Keratinocyte (primary cell): ENCODE results near the gene GLRX2. TPM values are rescaled to one million over a fixed set of nuclear protein-coding genes. Genes with fewer than 3 reads are reported as not detected.

ENCODE experiments used
- DNase-seq: peaks from one replicate; pipeline ENCODE4 v3.0.0-alpha.2; 2011; ENCODE audit warnings: low read depth, missing footprints, low spot score
- FAIRE-seq: peaks from 2 replicates; lab custom pipeline; 2011; peaks lifted over from hg19 to GRCh38; lab: Jason Lieb, UNC
- H2AFZ ChIP-seq: 2 replicates; pipeline ENCODE4 v1.6.0; 2012; ENCODE audit warnings: low read length, control low read depth, inconsistent platforms; ENCODE audit not compliant: control insufficient read depth
- H3K27ac ChIP-seq: 2 replicates; pipeline ENCODE4 v1.5.1; 2011; ENCODE audit warnings: low read length; ENCODE audit not compliant: control insufficient read depth, insufficient read depth
- H3K27me3 ChIP-seq: 3 replicates; pipeline ENCODE4 v1.6.0; 2011; ENCODE audit warnings: low read length; ENCODE audit not compliant: control insufficient read depth, insufficient read depth; ENCODE audit errors: extremely low read depth
- H3K36me3 ChIP-seq, 2 experiments: 2 replicates in 1 of 2; 3 replicates in 1 of 2; pipeline ENCODE4 v1.5.1; 2011; ENCODE audit warnings: low read length in 2 of 2, mild to moderate bottlenecking in 1 of 2; ENCODE audit not compliant: control insufficient read depth in 2 of 2, insufficient read depth in 2 of 2; ENCODE audit errors: extremely low read depth in 1 of 2
- H3K4me1 ChIP-seq: 3 replicates; pipeline ENCODE4 v1.5.1; 2011; ENCODE audit warnings: low read length; ENCODE audit not compliant: control insufficient read depth, insufficient read depth; ENCODE audit errors: extremely low read depth
- H3K4me2 ChIP-seq: 3 replicates; pipeline ENCODE4 v1.6.0; 2011; ENCODE audit warnings: low read depth, low read length; ENCODE audit not compliant: control insufficient read depth, insufficient read depth; ENCODE audit errors: extremely low read depth
- H3K4me3 ChIP-seq, 3 experiments: fragments of 200-600 bp in 1 of 3; sonication (generic) in 1 of 3; 2 replicates in 2 of 3; 3 replicates in 1 of 3; pipeline ENCODE4 v1.5.1; 2011 to 2016; ENCODE audit warnings: low read length in 3 of 3, mild to moderate bottlenecking in 3 of 3, control low read depth in 2 of 3, inconsistent platforms in 1 of 3, low read depth in 1 of 3, mixed read lengths in 1 of 3, mixed run types in 1 of 3, moderate library complexity in 1 of 3; ENCODE audit not compliant: control insufficient read depth in 2 of 3, insufficient read depth in 2 of 3; ENCODE audit errors: extremely low read depth in 1 of 3
- H3K79me2 ChIP-seq: 2 replicates; pipeline ENCODE4 v1.6.0; 2012; ENCODE audit warnings: low read length; ENCODE audit not compliant: control insufficient read depth, insufficient read depth
- H3K9ac ChIP-seq: 3 replicates; pipeline ENCODE4 v1.6.0; 2011; ENCODE audit warnings: low read length; ENCODE audit not compliant: control insufficient read depth, insufficient read depth; ENCODE audit errors: extremely low read depth
- H3K9me1 ChIP-seq: 3 replicates; pipeline ENCODE4 v1.6.0; 2011; ENCODE audit warnings: low read length; ENCODE audit not compliant: control insufficient read depth, insufficient read depth; ENCODE audit errors: extremely low read depth
- H3K9me3 ChIP-seq: 2 replicates; pipeline ENCODE4 v1.5.1; 2012; ENCODE audit warnings: low read depth, low read length; ENCODE audit not compliant: control insufficient read depth
- H4K20me1 ChIP-seq: 3 replicates; pipeline ENCODE4 v1.6.0; 2011; ENCODE audit warnings: low read length; ENCODE audit not compliant: control insufficient read depth, insufficient read depth; ENCODE audit errors: extremely low read depth
- CTCF ChIP-seq, 3 experiments: IDR thresholded peaks in 1 of 3; conservative IDR thresholded peaks in 1 of 3; optimal IDR thresholded peaks in 1 of 3; 2 replicates in 2 of 3; 3 replicates in 1 of 3; pipeline versions ENCODE3 to v1.5.1; 2011; ENCODE audit warnings: low read length in 3 of 3, mild to moderate bottlenecking in 3 of 3, moderate library complexity in 2 of 3, control low read depth in 1 of 3, inconsistent platforms in 1 of 3; ENCODE audit not compliant: insufficient read depth in 2 of 3; ENCODE audit errors: extremely low read depth in 1 of 3
- EZH2 ChIP-seq: IDR thresholded peaks from one replicate; pipeline ENCODE4 v1.6.1; 2012; ENCODE audit warnings: inconsistent platforms, mild to moderate bottlenecking, low read length, moderate library complexity
- dilution Hi-C: fragments of 300-500 bp; cut with MboI; formaldehyde crosslinking; loops from one replicate; pipeline ENCODE4 v1.7.0; 2020; ENCODE audit warnings: low sequenced_read_pairs; ENCODE audit not compliant: extremely low pct_ligation_motif_present
- polyA plus RNA-seq, 5 experiments: library from polyadenylated mRNA; depleted of rRNA in 3 of 5; stranded (reverse) in 3 of 5; stranded (forward) in 1 of 5; unstranded in 1 of 5; fragments of >200 nt; gene quantifications; 1 replicate in 1 of 5; 2 replicates in 3 of 5; 3 replicates in 1 of 5; pipeline versions ENCODE4 v1.2.1 to v1.2.3, GENCODE V29; 2011 to 2012; ENCODE audit warnings: missing spikeins in 2 of 5, low read depth in 1 of 5, low replicate concordance in 1 of 5

GLRX2 gene
- polyA plus RNA-seq, 1 donor (not counting 4 experiments of a cell fraction or from before 2014, with no cell fraction given), result 29.2 TPM

GRCh38 chr1:193108471-193108870 lies 3.3 kb upstream of the GLRX2 start:
- Histone ChIP-seq H3K9me1 (no peaks in the 10 kb centered on the region), H3K27me3 (no peaks in the 10 kb centered on the region), H3K27ac (no peak overlapping the region), H3K9ac (no peak overlapping the region), H3K79me2 (peaks cover 7% of the 10 kb centered on the region), H3K4me3 (no peak overlapping the region), H2AFZ (no peak overlapping the region), H3K4me1 (peaks cover 14% of the 10 kb centered on the region), H3K9me3 (no peaks in the 10 kb centered on the region), H3K36me3 (no peaks in the 10 kb centered on the region), H3K4me2 (no peak overlapping the region), H4K20me1 (no peaks in the 10 kb centered on the region)
- dilution Hi-C loops, result no loop called here
- DNase-seq (no peak), FAIRE-seq (no peak)
- TF ChIP-seq CTCF (optimal IDR thresholded peaks at IDR 0.05 in 1 of 3, IDR thresholded peaks at IDR 0.05 in 1 of 3, conservative IDR thresholded peaks at IDR 0.05 in 1 of 3; ENCODE audit: extremely low read depth in 1 of 3, insufficient read depth in 2 of 3, low read length in 3 of 3), result no peak
- no peak for TF ChIP-seq EZH2

- no peak for DNase-seq
- H3K9me1 ChIP-seq, result no peaks in the 10 kb centered on the region
- no peaks in the 10 kb centered on the region for H3K36me3 ChIP-seq
- peak overlapping the region; percentile 68 to 81 (median 80) for H3K4me3 ChIP-seq
- no peaks in the 10 kb centered on the region for H3K27me3 ChIP-seq
- no peaks in the 10 kb centered on the region for H3K9me3 ChIP-seq
- peak overlapping the region; percentile 71 for H3K9ac ChIP-seq
- H3K27ac ChIP-seq, result peak overlapping the region; percentile 77
- H3K4me2 ChIP-seq, result peak overlapping the region; percentile 89
- no peaks in the 10 kb centered on the region for H4K20me1 ChIP-seq
- dilution Hi-C loops, result no loop called here
- no peak for FAIRE-seq
- H2AFZ ChIP-seq, result peak overlapping the region; percentile 87
- no peak for TF ChIP-seq CTCF (optimal IDR thresholded peaks at IDR 0.05 in 1 of 3, IDR thresholded peaks at IDR 0.05 in 1 of 3, conservative IDR thresholded peaks at IDR 0.05 in 1 of 3; ENCODE audit: extremely low read depth in 1 of 3, insufficient read depth in 2 of 3, low read length in 3 of 3)
- TF ChIP-seq EZH2, result no peak
- H3K4me1 ChIP-seq, result peaks cover 8% of the 10 kb centered on the region
- peaks cover 24% of the 10 kb centered on the region for H3K79me2 ChIP-seq
These were observed 585 bp upstream of the GLRX2 start for GRCh38 chr1:193105821-193106177.
